DOHH2 (cell line): ENCODE data around the gene SGSH.
A peak's percentile ranks its signal among the peaks of the same experiment; 100 is the strongest.

ENCODE experiments used
- H3F3A ChIP-seq: fragments of 200-600 bp; sonication (generic), shearing (Covaris generic); 2 replicates; pipeline ENCODE4 v1.6.0; 2016; ENCODE audit warnings: antibody characterized with exemption, mild to moderate bottlenecking; ENCODE audit not compliant: control insufficient read depth, insufficient read depth
- H3K27ac ChIP-seq: fragments of 200-600 bp; sonication (generic); 2 replicates; pipeline ENCODE4 v1.5.1; 2014; ENCODE audit warnings: low read depth, mild to moderate bottlenecking, low read length, moderate library complexity
- H3K27me3 ChIP-seq: fragments of 200-600 bp; sonication (generic); 2 replicates; pipeline ENCODE4 v1.6.1; 2014; ENCODE audit warnings: mild to moderate bottlenecking, low read length, mixed read lengths; ENCODE audit not compliant: control insufficient read depth
- H3K36me3 ChIP-seq: fragments of 200-600 bp; sonication (generic); 2 replicates; pipeline ENCODE4 v1.6.1; 2014; ENCODE audit warnings: mild to moderate bottlenecking, low read length, moderate library complexity, mixed read lengths; ENCODE audit not compliant: control insufficient read depth
- H3K4me1 ChIP-seq: fragments of 200-600 bp; sonication (generic); 2 replicates; pipeline ENCODE4 v1.6.1; 2014; ENCODE audit warnings: mild to moderate bottlenecking, low read length, mixed read lengths; ENCODE audit not compliant: control insufficient read depth
- H3K4me2 ChIP-seq: fragments of 200-600 bp; sonication (generic); 2 replicates; pipeline ENCODE4 v1.6.0; 2014; ENCODE audit warnings: mild to moderate bottlenecking, low read length, moderate library complexity
- H3K4me3 ChIP-seq: fragments of 200-600 bp; sonication (generic); 2 replicates; pipeline ENCODE4 v1.5.1; 2014; ENCODE audit warnings: mild to moderate bottlenecking, low read length, mixed read lengths
- H3K79me2 ChIP-seq: fragments of 200-600 bp; sonication (generic); 2 replicates; pipeline ENCODE4 v1.6.1; 2014; ENCODE audit warnings: mild to moderate bottlenecking, low read length, mixed read lengths; ENCODE audit not compliant: control insufficient read depth
- H3K9me2 ChIP-seq: fragments of 200-600 bp; sonication (generic); replicated peaks from 2 replicates; pipeline ENCODE4 v1.6.1; 2014; ENCODE audit warnings: mild to moderate bottlenecking, low read length, mixed read lengths; ENCODE audit not compliant: control insufficient read depth
- H3K9me3 ChIP-seq: fragments of 200-600 bp; sonication (generic); 2 replicates; pipeline ENCODE4 v1.6.1; 2014; ENCODE audit warnings: antibody characterized with exemption, low read length, mixed read lengths; ENCODE audit not compliant: control insufficient read depth, insufficient read depth
- H4K20me1 ChIP-seq: fragments of 200-600 bp; sonication (generic); 2 replicates; pipeline ENCODE4 v1.6.0; 2014; ENCODE audit warnings: low read depth, mild to moderate bottlenecking, antibody characterized with exemption, low read length, moderate library complexity; ENCODE audit not compliant: control insufficient read depth, insufficient read depth
- EZH2phosphoT487 ChIP-seq: fragments of 200-600 bp; sonication (generic); IDR thresholded peaks from 2 replicates; pipeline ENCODE4 v1.6.1; 2017; ENCODE audit warnings: borderline replicate concordance, mild to moderate bottlenecking, antibody characterized with exemption, low read length, moderate library complexity, mixed read lengths
- TF ChIP-seq, protein P1 (sequence below): fragments of 200-600 bp; sonication (generic); IDR thresholded peaks from one replicate; pipeline ENCODE4 v1.5.1; 2014; ENCODE audit warnings: antibody characterized with exemption, mild to moderate bottlenecking, low read depth, low read length; ENCODE audit not compliant: poor library complexity, severe bottlenecking

SGSH gene

DNA sequence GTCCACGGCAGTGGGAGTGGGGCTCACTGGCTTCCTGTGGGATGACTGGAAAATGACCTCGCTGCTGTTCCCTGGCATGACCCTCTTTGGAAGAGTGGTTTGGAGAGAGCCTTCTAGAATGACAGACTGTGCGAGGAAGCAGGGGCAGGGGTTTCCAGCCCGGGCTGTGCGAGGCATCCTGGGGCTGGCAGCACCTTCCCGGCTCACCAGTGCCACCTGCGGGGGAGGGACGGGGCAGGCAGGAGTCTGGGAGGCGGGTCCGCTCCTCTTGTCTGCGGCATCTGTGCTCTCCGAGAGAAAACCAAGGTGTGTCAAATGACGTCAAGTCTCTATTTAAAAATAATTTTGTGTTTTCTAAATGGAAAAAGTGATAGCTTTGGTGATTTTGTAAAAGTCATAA, 32.7 kb upstream of the SGSH start:
- no peak overlapping the region for H3K27ac ChIP-seq
- 0 out of 2 replicates have a peak, but pooled peaks cover 4% of the 10 kb centered on the region for H4K20me1 ChIP-seq
- H3K36me3 ChIP-seq, result no peaks in the 10 kb centered on the region
- H3K4me2 ChIP-seq, result no peak overlapping the region
- H3K27me3 ChIP-seq, result peaks cover 7% of the 10 kb centered on the region
- H3K4me3 ChIP-seq, result no peak overlapping the region
- no peaks in the 10 kb centered on the region for H3K9me2 ChIP-seq
- H3K9me3 ChIP-seq, result no peaks in the 10 kb centered on the region
- H3K4me1 ChIP-seq, result no peaks in the 10 kb centered on the region
- no peaks in the 10 kb centered on the region for H3F3A ChIP-seq
- H3K79me2 ChIP-seq, result no peaks in the 10 kb centered on the region
- TF ChIP-seq, protein P1, sequence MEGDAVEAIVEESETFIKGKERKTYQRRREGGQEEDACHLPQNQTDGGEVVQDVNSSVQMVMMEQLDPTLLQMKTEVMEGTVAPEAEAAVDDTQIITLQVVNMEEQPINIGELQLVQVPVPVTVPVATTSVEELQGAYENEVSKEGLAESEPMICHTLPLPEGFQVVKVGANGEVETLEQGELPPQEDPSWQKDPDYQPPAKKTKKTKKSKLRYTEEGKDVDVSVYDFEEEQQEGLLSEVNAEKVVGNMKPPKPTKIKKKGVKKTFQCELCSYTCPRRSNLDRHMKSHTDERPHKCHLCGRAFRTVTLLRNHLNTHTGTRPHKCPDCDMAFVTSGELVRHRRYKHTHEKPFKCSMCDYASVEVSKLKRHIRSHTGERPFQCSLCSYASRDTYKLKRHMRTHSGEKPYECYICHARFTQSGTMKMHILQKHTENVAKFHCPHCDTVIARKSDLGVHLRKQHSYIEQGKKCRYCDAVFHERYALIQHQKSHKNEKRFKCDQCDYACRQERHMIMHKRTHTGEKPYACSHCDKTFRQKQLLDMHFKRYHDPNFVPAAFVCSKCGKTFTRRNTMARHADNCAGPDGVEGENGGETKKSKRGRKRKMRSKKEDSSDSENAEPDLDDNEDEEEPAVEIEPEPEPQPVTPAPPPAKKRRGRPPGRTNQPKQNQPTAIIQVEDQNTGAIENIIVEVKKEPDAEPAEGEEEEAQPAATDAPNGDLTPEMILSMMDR, result peak; percentile 53
- no peak for TF ChIP-seq EZH2phosphoT487

DNA sequence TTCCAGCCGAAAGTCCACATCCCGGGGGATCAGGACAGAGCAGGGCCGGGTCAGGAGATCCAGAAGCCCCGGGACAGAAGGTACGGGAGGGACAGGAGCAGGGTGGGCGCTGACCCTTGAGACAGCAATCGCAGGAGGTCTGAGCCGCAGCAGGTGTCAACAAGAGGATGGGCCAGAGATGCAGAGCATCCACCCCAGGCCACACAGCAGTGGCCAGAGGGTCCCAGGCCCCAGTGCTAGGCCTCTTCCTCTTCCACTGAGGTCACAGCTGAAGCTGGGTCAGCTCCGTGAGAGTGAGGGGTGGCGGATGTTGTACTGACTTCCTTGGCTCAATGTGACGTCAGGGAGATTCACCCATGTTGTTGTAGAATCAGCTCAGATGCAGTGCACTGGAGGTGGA, 31.8 kb upstream of the SGSH start:
- TF ChIP-seq EZH2phosphoT487, result no peak
- TF ChIP-seq, protein P1, result no peak
- no peaks in the 10 kb centered on the region for H3K9me2 ChIP-seq
- H3K4me1 ChIP-seq, result no peaks in the 10 kb centered on the region
- 0 out of 2 replicates have a peak, but pooled peaks cover 4% of the 10 kb centered on the region for H4K20me1 ChIP-seq
- peaks cover 3% of the 10 kb centered on the region; the same call in 1 of the 2 replicates for H3K27me3 ChIP-seq
- H3K4me2 ChIP-seq, result no peak overlapping the region
- H3K36me3 ChIP-seq, result no peaks in the 10 kb centered on the region
- no peaks in the 10 kb centered on the region for H3K9me3 ChIP-seq
- H3F3A ChIP-seq, result no peaks in the 10 kb centered on the region
- H3K27ac ChIP-seq, result no peak overlapping the region
- H3K79me2 ChIP-seq, result no peaks in the 10 kb centered on the region
- H3K4me3 ChIP-seq, result no peak overlapping the region

DNA sequence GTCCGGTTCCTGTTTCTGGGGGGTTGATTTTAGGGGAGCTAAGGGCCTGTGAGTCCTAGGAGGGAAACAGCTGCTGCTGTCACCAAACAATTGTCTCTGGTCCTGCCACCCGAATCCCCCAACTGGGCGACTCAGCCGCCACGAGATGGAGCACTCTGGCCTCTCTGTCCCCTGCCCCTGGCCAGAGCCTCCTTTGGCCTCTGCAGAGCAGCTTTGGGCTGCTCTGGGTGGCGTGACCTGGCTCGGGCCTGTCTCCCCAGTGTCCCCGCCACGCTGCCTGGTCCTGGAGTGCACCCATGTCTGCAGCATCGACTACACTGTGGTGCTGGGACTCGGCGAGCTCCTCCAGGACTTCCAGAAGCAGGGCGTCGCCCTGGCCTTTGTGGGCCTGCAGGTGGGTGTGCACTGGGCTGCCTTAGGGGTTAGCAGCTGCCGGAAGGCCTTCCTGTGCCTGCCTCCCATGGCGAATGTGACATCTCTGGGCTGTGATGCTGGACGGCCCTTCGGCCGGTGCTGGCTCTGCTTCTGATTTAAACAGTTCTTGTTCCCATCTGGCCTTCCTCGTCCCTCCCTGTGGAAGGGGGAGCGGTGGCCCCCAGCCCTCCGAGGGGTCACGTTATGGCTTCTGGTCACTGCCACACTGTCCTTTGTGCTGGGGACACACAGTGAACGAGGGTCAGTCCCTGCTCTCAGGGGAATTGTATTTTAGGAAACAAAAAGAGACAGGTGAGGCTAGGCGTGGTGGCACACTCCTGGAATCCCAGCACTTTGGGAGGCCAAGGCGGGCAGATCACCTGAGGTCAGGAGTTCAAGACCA, 29.0 kb upstream of the SGSH start:
- H3K36me3 ChIP-seq, result no peaks in the 10 kb centered on the region
- H3K4me3 ChIP-seq, result no peak overlapping the region
- H3K9me3 ChIP-seq, result no peaks in the 10 kb centered on the region
- H3K27me3 ChIP-seq, result no peaks in the 10 kb centered on the region
- H4K20me1 ChIP-seq, result 0 out of 2 replicates have a peak, but pooled peaks cover 4% of the 10 kb centered on the region
- no peaks in the 10 kb centered on the region for H3K9me2 ChIP-seq
- H3K79me2 ChIP-seq, result no peaks in the 10 kb centered on the region
- H3K4me1 ChIP-seq, result no peaks in the 10 kb centered on the region
- no peak for TF ChIP-seq EZH2phosphoT487
- H3F3A ChIP-seq, result no peaks in the 10 kb centered on the region
- H3K27ac ChIP-seq, result no peak overlapping the region
- no peak overlapping the region for H3K4me2 ChIP-seq
